HepG2 (cell line): Measurements from ENCODE around the gene TMEM125. TPM values are rescaled to one million over a fixed set of nuclear protein-coding genes. Genes with fewer than 3 reads are reported as not detected.

Experiments
- ATAC-seq: fragments of 200-7000 bp; cut with Tn5 transposase; 3 replicates; pipeline ENCODE4 v1.9.1; 2020; ENCODE audit warnings: mild to moderate bottlenecking, moderate library complexity
- BruUV-seq: library from RNA; stranded (reverse); fragments of 400-500 nt; replicated peaks from 2 replicates; lab custom pipeline; 2021; lab: Mats Ljungman, UMichigan
- CTCF ChIA-PET: fragments of 300-600 bp; formaldehyde crosslinking; extraction: SDS; loops from one replicate; lab custom pipeline; 2021; ENCODE audit warnings: low total read pairs, inconsistent platforms, low intra/inter-chr PET ratio; lab: Yijun Ruan, JAX
- POLR2A ChIA-PET: fragments of 350-600 bp; sonication (Branson Sonifier 250); formaldehyde crosslinking; loops from one replicate; lab custom pipeline; 2020; ENCODE audit warnings: antibody characterized with exemption, inconsistent platforms; lab: Yijun Ruan, JAX
- DNase-seq: peaks from one replicate; pipeline ENCODE4 v3.0.0-alpha.2; 2015; ENCODE audit warnings: low spot score
- FAIRE-seq: peaks from 3 replicates; lab custom pipeline; 2011; peaks lifted over from hg19 to GRCh38; lab: Jason Lieb, UNC
- H2AFZ ChIP-seq: one replicate; pipeline ENCODE4 v1.6.1; 2011; ENCODE audit warnings: low read length, inconsistent platforms
- H3K27ac ChIP-seq: fragments of 300-600 bp; 3 replicates; pipeline ENCODE4 v1.8.0; 2011; ENCODE audit warnings: mixed run types, mild to moderate bottlenecking, mixed read lengths, low read length, inconsistent platforms; ENCODE audit not compliant: insufficient read depth; ENCODE audit errors: extremely low read length
- H3K27me3 ChIP-seq, 2 experiments: fragments of 200-600 bp in 1 of 2; 2 replicates in 1 of 2; 3 replicates in 1 of 2; pipeline versions ENCODE4 v1.6.0 to v1.8.0; 2011; ENCODE audit warnings: low read length in 2 of 2, mild to moderate bottlenecking in 2 of 2, moderate library complexity in 2 of 2, inconsistent platforms in 1 of 2; ENCODE audit not compliant: insufficient read depth in 2 of 2, control insufficient read depth in 1 of 2
- H3K36me3 ChIP-seq, 2 experiments: fragments of 200-600 bp in 1 of 2; replicated peaks in 1 of 2; 2 replicates in 1 of 2; 3 replicates in 1 of 2; pipeline versions ENCODE4 v1.5.1 to v1.8.0; 2011; ENCODE audit warnings: low read length in 2 of 2, inconsistent platforms in 1 of 2; ENCODE audit not compliant: insufficient read depth in 2 of 2, control insufficient read depth in 1 of 2
- H3K4me1 ChIP-seq: 2 replicates; pipeline ENCODE4 v1.5.1; 2012; ENCODE audit warnings: low read length, inconsistent platforms; ENCODE audit not compliant: insufficient read depth
- H3K4me2 ChIP-seq: 2 replicates; pipeline ENCODE4 v1.6.0; 2011; ENCODE audit warnings: low read depth, low read length, inconsistent platforms
- H3K4me3 ChIP-seq, 3 experiments: fragments of 200-600 bp in 1 of 3; sonication (generic), shearing (Covaris generic) in 1 of 3; replicated peaks in 1 of 3; 2 replicates each; pipeline ENCODE4 v1.5.1; 2011 to 2016; ENCODE audit warnings: low read length in 3 of 3, inconsistent platforms in 2 of 3, low read depth in 2 of 3, mild to moderate bottlenecking in 2 of 3, control low read depth in 1 of 3, mixed read lengths in 1 of 3; ENCODE audit not compliant: insufficient read depth in 1 of 3
- H3K79me2 ChIP-seq: one replicate; pipeline ENCODE4 v1.6.1; 2011; ENCODE audit warnings: low read length, inconsistent platforms; ENCODE audit not compliant: insufficient read depth
- H3K9ac ChIP-seq: 2 replicates; pipeline ENCODE4 v1.6.0; 2011; ENCODE audit warnings: mild to moderate bottlenecking, low read depth, low read length, inconsistent platforms; ENCODE audit not compliant: insufficient read depth
- H3K9me3 ChIP-seq: 2 replicates; pipeline ENCODE4 v1.5.1; 2012; ENCODE audit warnings: mild to moderate bottlenecking, low read length
- H4K20me1 ChIP-seq: 2 replicates; pipeline ENCODE4 v1.6.0; 2011; ENCODE audit warnings: inconsistent platforms, mild to moderate bottlenecking, low read length, moderate library complexity; ENCODE audit not compliant: insufficient read depth
- ARNT2 ChIP-seq: sonication (generic); formaldehyde crosslinking; IDR thresholded peaks from 2 replicates; pipeline ENCODE4 v1.8.0; 2022; ENCODE audit warnings: mild to moderate bottlenecking, low read depth, missing genetic modification reagents, moderate library complexity
- CCDC6 ChIP-seq: sonication (generic); formaldehyde crosslinking; IDR thresholded peaks from 2 replicates; pipeline ENCODE4 v1.8.1; 2022; ENCODE audit warnings: mild to moderate bottlenecking, missing genetic modification reagents, moderate library complexity
- DNMT1 ChIP-seq: sonication (generic); formaldehyde crosslinking; IDR thresholded peaks from 2 replicates; pipeline ENCODE4 v1.5.1; 2020; ENCODE audit warnings: mild to moderate bottlenecking, missing genetic modification reagents
- GLMP ChIP-seq: sonication (generic); formaldehyde crosslinking; IDR thresholded peaks from 2 replicates; pipeline ENCODE4 v1.9.0; 2021; ENCODE audit warnings: missing genetic modification reagents, mild to moderate bottlenecking, borderline replicate concordance
- KDM4B ChIP-seq: sonication (generic); formaldehyde crosslinking; IDR thresholded peaks from 2 replicates; pipeline ENCODE4 v1.4.0; 2020; ENCODE audit warnings: missing genetic modification reagents
- MTF1 ChIP-seq: sonication (generic); formaldehyde crosslinking; IDR thresholded peaks from 2 replicates; pipeline ENCODE4 v1.5.0; 2020; ENCODE audit warnings: missing genetic modification reagents
- MXD1 ChIP-seq: sonication (generic); formaldehyde crosslinking; IDR thresholded peaks from 2 replicates; pipeline ENCODE4 v1.4.0; 2020; ENCODE audit warnings: mild to moderate bottlenecking, missing genetic modification reagents
- POLR2AphosphoS5 ChIP-seq: IDR thresholded peaks from 2 replicates; pipeline ENCODE4 v1.6.1; 2012; ENCODE audit warnings: low read depth, low read length
- SIN3A ChIP-seq: IDR thresholded peaks from 2 replicates; pipeline ENCODE4 v1.6.1; 2011; ENCODE audit warnings: low read depth, mild to moderate bottlenecking, control low read depth, low read length, borderline replicate concordance
- TBP ChIP-seq: sonication (generic); formaldehyde crosslinking; IDR thresholded peaks from 2 replicates; pipeline ENCODE4 v1.5.0; 2020; ENCODE audit warnings: missing genetic modification reagents
- ZNF263 ChIP-seq: sonication (generic); formaldehyde crosslinking; IDR thresholded peaks from 2 replicates; pipeline ENCODE4 v1.4.0; 2020; ENCODE audit warnings: missing genetic modification reagents
- ZNF431 ChIP-seq: sonication (generic); formaldehyde crosslinking; IDR thresholded peaks from 2 replicates; pipeline ENCODE4 v1.9.0; 2022; ENCODE audit warnings: missing genetic modification reagents, low read depth, mild to moderate bottlenecking, borderline replicate concordance
- ZNF44 ChIP-seq: sonication (generic); formaldehyde crosslinking; IDR thresholded peaks from 2 replicates; pipeline ENCODE4 v1.5.1; 2020; ENCODE audit warnings: mild to moderate bottlenecking, missing genetic modification reagents
- ZNF550 ChIP-seq: sonication (generic); formaldehyde crosslinking; IDR thresholded peaks from 2 replicates; pipeline ENCODE4 v1.4.0; 2020; ENCODE audit warnings: mild to moderate bottlenecking, missing genetic modification reagents, borderline replicate concordance
- ZNF672 ChIP-seq: sonication (generic); formaldehyde crosslinking; IDR thresholded peaks from 2 replicates; pipeline ENCODE4 v1.8.1; 2022; ENCODE audit warnings: missing genetic modification reagents
- ZNF724P ChIP-seq: sonication (generic); formaldehyde crosslinking; IDR thresholded peaks from 2 replicates; pipeline ENCODE4 v1.8.0; 2022; ENCODE audit warnings: missing genetic modification reagents, borderline replicate concordance
- ZNF784 ChIP-seq: sonication (generic); formaldehyde crosslinking; IDR thresholded peaks from 2 replicates; pipeline ENCODE4 v1.5.1; 2020; ENCODE audit warnings: missing genetic modification reagents, mild to moderate bottlenecking, borderline replicate concordance
- WGBS: methylation state at CpG from one replicate; pipeline ENCODE4 v1.1.6; 2017; ENCODE audit warnings: low lambda C conversion rate; 5-methylcytosine and 5-hydroxymethylcytosine counted together
- in situ Hi-C: cut with HindIII; loops from 2 replicates; pipeline ENCODE4 v1.10.0; 2017; ENCODE audit warnings: low pct_unique_long_range_greater_than_20kb; ENCODE audit not compliant: extremely low pct_ligation_motif_present
- intact Hi-C: fragments of 100-400 bp; cut with micrococcal nuclease; formaldehyde crosslinking; loops from one replicate; pipeline ENCODE4 v1.10.0; 2022; ENCODE audit not compliant: unreplicated experiment
- polyA plus RNA-seq, 8 experiments: library from polyadenylated mRNA; depleted of rRNA in 3 of 8; stranded (reverse) in 7 of 8; unstranded in 1 of 8; fragments of >200 nt; fragmentation: Illumina TruSeq in 4 of 8; extraction: Trizol in 4 of 8; gene quantifications; 2 replicates each; pipeline versions ENCODE4 v1.2.1 to v1.2.3, GENCODE V29; 2011 to 2016; ENCODE audit warnings: low read depth in 4 of 8, missing spikeins in 1 of 8, mixed read lengths in 1 of 8; ENCODE audit not compliant: insufficient read depth in 1 of 8
- total RNA-seq, 5 experiments: library from RNA; depleted of rRNA; stranded (reverse); fragments of >200 nt; fragmentation: Illumina TruSeq; extraction: Trizol; gene quantifications; 2 replicates each; pipeline ENCODE4 v1.2.3, GENCODE V29; 2016; ENCODE audit warnings: low read depth in 1 of 5

TMEM125 gene
- total and polyA plus RNA-seq, 2 of the 13 experiments (the other 11 are each of a cell fraction or from before 2014, with no cell fraction given) = 0.03 TPM; not detected in 1

GRCh38 chr1:43279666-43280065, 9.9 kb downstream of the TMEM125 start:
- Histone ChIP-seq H3K4me2 (no peak overlapping the region), H3K36me3 (no peaks in the 10 kb centered on the region), H3K27ac (no peak overlapping the region), H3K9me3 (no peaks in the 10 kb centered on the region)
- WGBS = 95% methylated on average over 5 of the region's 6 CpGs
- CTCF ChIA-PET = no interaction called here
- in situ Hi-C loops = no loop called here
- ATAC-seq (no peak), DNase-seq (no peak)
- TF ChIP-seq KDM4B (CRISPR knock-in tag) = no peak
- TF ChIP-seq ZNF550 (CRISPR knock-in tag) = no peak
- TF ChIP-seq ZNF672 (CRISPR knock-in tag) = no peak
- no peak for TF ChIP-seq MTF1 (CRISPR knock-in tag)
- TF ChIP-seq POLR2AphosphoS5 = no peak
- TF ChIP-seq ZNF263 (CRISPR knock-in tag) = no peak
- TF ChIP-seq CCDC6 = no peak
- TF ChIP-seq ZNF431 (CRISPR knock-in tag) = no peak
- TF ChIP-seq SIN3A = no peak
- no peak for TF ChIP-seq DNMT1 (CRISPR knock-in tag)
- TF ChIP-seq ZNF724P (CRISPR knock-in tag) = no peak
- TF ChIP-seq ZNF44 (CRISPR knock-in tag) = no peak
- no peak for TF ChIP-seq ARNT2 (CRISPR knock-in tag)
- no peak for TF ChIP-seq TBP (CRISPR knock-in tag)
- TF ChIP-seq ZNF784 (CRISPR knock-in tag) = no peak
- no peak for TF ChIP-seq GLMP (CRISPR knock-in tag)
- TF ChIP-seq MXD1 = no peak
- TF ChIP-seq, all 625 proteins: peak for 0
- no peaks in the 10 kb centered on the region for H3K27me3 ChIP-seq
- POLR2A ChIA-PET = no interaction called here
- H3K4me1 ChIP-seq = peaks cover 97% of the 10 kb centered on the region
- no peaks in the 10 kb centered on the region for H3K79me2 ChIP-seq
- no peak overlapping the region for H3K4me3 ChIP-seq
- no peaks in the 10 kb centered on the region for H4K20me1 ChIP-seq
- intact Hi-C loops = no loop called here
- H3K9ac ChIP-seq = no peak overlapping the region
- FAIRE-seq = no peak
- BruUV-seq = no TSS peak
- no peak overlapping the region for H2AFZ ChIP-seq
